Esophagus muscularis mucosa (tissue), 4 donors: ENCODE results near the gene CNTRL. TPM values are rescaled to one million over a fixed set of nuclear protein-coding genes. Genes with fewer than 3 reads are reported as not detected.
A peak's percentile ranks its signal among the peaks of the same experiment; 100 is the strongest.

Experiments used
- DNase-seq: peaks from one replicate; pipeline ENCODE4 v3.0.0-alpha.2; 2017; ENCODE audit errors: extremely low spot score
- H3K27ac ChIP-seq, 4 donors: fragments of 200-600 bp; sonication (generic); replicated peaks in 1 of 4; 1 replicate in 3 of 4; 2 replicates in 1 of 4; pipeline ENCODE4 v1.5.1; 2016 to 2019; ENCODE audit warnings: mild to moderate bottlenecking in 1 of 4
- H3K27me3 ChIP-seq, 4 donors: fragments of 200-600 bp; sonication (generic); one replicate each; pipeline versions ENCODE4 v1.5.1 to v1.6.0; 2016 to 2019
- H3K36me3 ChIP-seq, 4 donors: fragments of 200-600 bp; sonication (generic); one replicate each; pipeline ENCODE4 v1.5.1; 2016 to 2019
- H3K4me1 ChIP-seq, 4 donors: fragments of 200-600 bp; sonication (generic); one replicate each; pipeline ENCODE4 v1.5.1; 2016 to 2019
- H3K4me3 ChIP-seq, 4 donors: fragments of 200-600 bp; sonication (generic); 1 replicate in 2 of 4; 2 replicates in 2 of 4; pipeline ENCODE4 v1.5.1; 2016 to 2019; ENCODE audit warnings: mild to moderate bottlenecking in 4 of 4, moderate library complexity in 1 of 4
- H3K9me3 ChIP-seq, 4 donors: fragments of 200-600 bp; sonication (generic); 1 replicate in 3 of 4; 2 replicates in 1 of 4; pipeline ENCODE4 v1.5.1; 2016 to 2019
- EP300 ChIP-seq: sonication (generic); formaldehyde crosslinking; IDR thresholded peaks from one replicate; pipeline ENCODE4 v1.6.1; 2017; ENCODE audit warnings: antibody characterized with exemption
- POLR2A ChIP-seq: fragments of 450-650 bp; IDR thresholded peaks from one replicate; pipeline ENCODE4 v1.6.1; 2017; ENCODE audit warnings: antibody characterized with exemption, moderate library complexity, mild to moderate bottlenecking, low read depth
- POLR2AphosphoS5 ChIP-seq, 2 donors: sonication (generic); formaldehyde crosslinking; IDR thresholded peaks; one replicate each; pipeline ENCODE4 v1.6.1; 2017; ENCODE audit warnings: antibody characterized with exemption in 2 of 2
- WGBS: methylation state at CpG from one replicate; pipeline ENCODE4 v1.1.5; 2018; 5-methylcytosine and 5-hydroxymethylcytosine counted together
- intact Hi-C: fragments of 100-400 bp; cut with DNase I; formaldehyde crosslinking; loops from one replicate; pipeline ENCODE4 v1.15.1; 2023
- total RNA-seq, 4 donors: library from RNA; depleted of rRNA; stranded (reverse); fragments of >200 nt; gene quantifications; one replicate each; pipeline versions ENCODE4 v1.1.0 to v1.2.1, GENCODE V29; 2016
- TF ChIP-seq, protein P1 (sequence below), 3 experiments: fragments of 200-600 bp in 2 of 3; fragments of 450-650 bp in 1 of 3; sonication (generic) in 2 of 3; IDR thresholded peaks; one replicate each; pipeline ENCODE4 v1.5.1; 2017 to 2019; ENCODE audit warnings: antibody characterized with exemption in 3 of 3, mild to moderate bottlenecking in 2 of 3, moderate library complexity in 1 of 3

CNTRL gene
- total RNA-seq, 4 donors from 2014 or later, result 7.8 to 14.1 (median 11.2) TPM

- DNase-seq, result no peak
- intact Hi-C loops, result loop anchor here (5.0 kb wide), 1 partner anchor 97 kb away; no protein-coding TSS in a partner anchor
- WGBS, result 82% methylated on average over 5 of the region's 5 CpGs
- H3K9me3 ChIP-seq, result no peaks in the 10 kb centered on the region
- no peak overlapping the region for H3K4me3 ChIP-seq
- no peaks in the 10 kb centered on the region for H3K36me3 ChIP-seq
- no peak overlapping the region for H3K27ac ChIP-seq
- TF ChIP-seq EP300 (no peak), POLR2AphosphoS5 (IDR thresholded peaks at IDR 0.05) (no peak), POLR2A (no peak)
- TF ChIP-seq, protein P1, sequence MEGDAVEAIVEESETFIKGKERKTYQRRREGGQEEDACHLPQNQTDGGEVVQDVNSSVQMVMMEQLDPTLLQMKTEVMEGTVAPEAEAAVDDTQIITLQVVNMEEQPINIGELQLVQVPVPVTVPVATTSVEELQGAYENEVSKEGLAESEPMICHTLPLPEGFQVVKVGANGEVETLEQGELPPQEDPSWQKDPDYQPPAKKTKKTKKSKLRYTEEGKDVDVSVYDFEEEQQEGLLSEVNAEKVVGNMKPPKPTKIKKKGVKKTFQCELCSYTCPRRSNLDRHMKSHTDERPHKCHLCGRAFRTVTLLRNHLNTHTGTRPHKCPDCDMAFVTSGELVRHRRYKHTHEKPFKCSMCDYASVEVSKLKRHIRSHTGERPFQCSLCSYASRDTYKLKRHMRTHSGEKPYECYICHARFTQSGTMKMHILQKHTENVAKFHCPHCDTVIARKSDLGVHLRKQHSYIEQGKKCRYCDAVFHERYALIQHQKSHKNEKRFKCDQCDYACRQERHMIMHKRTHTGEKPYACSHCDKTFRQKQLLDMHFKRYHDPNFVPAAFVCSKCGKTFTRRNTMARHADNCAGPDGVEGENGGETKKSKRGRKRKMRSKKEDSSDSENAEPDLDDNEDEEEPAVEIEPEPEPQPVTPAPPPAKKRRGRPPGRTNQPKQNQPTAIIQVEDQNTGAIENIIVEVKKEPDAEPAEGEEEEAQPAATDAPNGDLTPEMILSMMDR (IDR thresholded peaks at IDR 0.05), result no peak
- peaks cover 7 to 11% (median 8%) of the 10 kb centered on the region in 4 donors for H3K4me1 ChIP-seq
- H3K27me3 ChIP-seq, result no peaks in the 10 kb centered on the region
Observed at GRCh38 chr9:121210536-121210935, 135.8 kb downstream of the CNTRL start.

- Histone ChIP-seq H3K4me3 (peak overlapping the region in 1 of 4 donors; percentile 18), H3K4me1 (peaks cover 7 to 11% (median 8%) of the 10 kb centered on the region in 4 donors), H3K27me3 (no peaks in the 10 kb centered on the region), H3K27ac (peak overlapping the region; percentile 28 to 52 (median 48)), H3K9me3 (no peaks in the 10 kb centered on the region), H3K36me3 (no peaks in the 10 kb centered on the region)
- peak; percentile 97 for DNase-seq
- WGBS, result 33% methylated on average over 5 of the region's 9 CpGs
- intact Hi-C loops, result loop anchor here (1.0 to 5.0 kb wide), 3 partner anchors 94 to 188 kb away; no protein-coding TSS in a partner anchor
- TF ChIP-seq, protein P1 (IDR thresholded peaks at IDR 0.05), result peak; percentile 94 to 99 (median 98)
- TF ChIP-seq POLR2A (no peak), POLR2AphosphoS5 (IDR thresholded peaks at IDR 0.05) (peak; percentile 62 to 75)
Observed at GRCh38 chr9:121213136-121213806, 138.5 kb downstream of the CNTRL start.

DNA sequence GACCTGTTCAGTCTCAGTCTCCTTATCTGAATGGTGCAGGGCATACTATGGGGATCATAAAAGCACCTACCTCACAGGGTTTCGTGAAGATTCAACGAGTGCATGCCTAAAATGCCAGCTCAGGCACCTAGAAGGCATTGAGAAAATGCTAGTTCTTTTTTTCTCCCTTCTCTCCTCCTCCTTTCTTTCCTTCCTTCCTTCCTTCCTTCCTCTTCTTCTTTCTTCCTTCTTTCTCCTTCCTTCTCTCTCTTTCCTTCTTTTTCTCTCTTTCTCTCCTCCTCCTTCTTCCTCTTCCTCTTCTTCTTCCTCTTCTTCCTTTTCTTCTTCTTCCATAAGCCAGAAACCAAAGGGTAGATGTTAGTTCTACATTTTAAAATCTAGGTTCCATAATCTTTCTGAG, 139.2 kb downstream of the CNTRL start:
- Histone ChIP-seq H3K36me3 (no peaks in the 10 kb centered on the region), H3K4me1 (peaks cover 7 to 11% (median 8%) of the 10 kb centered on the region in 4 donors), H3K9me3 (no peaks in the 10 kb centered on the region), H3K27me3 (no peaks in the 10 kb centered on the region), H3K27ac (no peak overlapping the region), H3K4me3 (no peak overlapping the region)
- intact Hi-C loops, result loop anchor here (5.0 kb wide), 1 partner anchor 93 kb away; no protein-coding TSS in a partner anchor
- DNase-seq, result no peak
- TF ChIP-seq, protein P1 (IDR thresholded peaks at IDR 0.05), result no peak
- no peak for TF ChIP-seq POLR2A
- no peak for TF ChIP-seq POLR2AphosphoS5 (IDR thresholded peaks at IDR 0.05)
- TF ChIP-seq EP300, result no peak
- 86% methylated on average over 2 of the region's 2 CpGs for WGBS

DNA sequence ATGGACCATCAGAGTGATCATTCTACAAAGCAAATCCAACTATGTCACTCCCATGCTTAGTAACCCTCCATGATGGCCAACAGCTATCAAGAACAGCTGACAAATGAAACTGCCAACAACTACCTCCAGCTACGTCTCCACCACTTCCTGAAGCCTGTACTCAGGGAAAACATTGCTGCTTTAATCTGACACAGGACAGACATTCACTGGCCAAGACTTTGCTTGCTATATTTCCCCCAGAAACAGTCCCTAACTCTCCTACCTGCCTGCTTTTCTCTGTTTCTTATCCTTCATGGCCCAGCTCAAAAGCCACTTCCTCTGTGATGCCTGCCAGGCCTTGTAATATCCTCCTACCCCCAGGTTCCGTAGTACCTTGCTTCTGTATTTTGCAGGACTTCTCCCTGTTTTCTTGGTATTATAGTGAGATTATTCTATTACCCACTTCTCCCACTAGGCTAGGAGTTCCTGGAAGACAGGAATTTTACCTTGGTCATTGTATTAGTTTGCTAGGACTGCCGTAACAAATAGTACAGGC, 141.6 kb downstream of the CNTRL start:
- intact Hi-C loops, result no loop called here
- Histone ChIP-seq H3K27me3 (no peaks in the 10 kb centered on the region), H3K4me3 (no peak overlapping the region), H3K9me3 (no peaks in the 10 kb centered on the region), H3K36me3 (no peaks in the 10 kb centered on the region), H3K4me1 (peaks cover 7 to 11% (median 8%) of the 10 kb centered on the region in 4 donors), H3K27ac (no peak overlapping the region)
- 84% methylated on average over 3 of the region's 3 CpGs for WGBS
- no peak for TF ChIP-seq EP300
- TF ChIP-seq, protein P1 (IDR thresholded peaks at IDR 0.05), result no peak
- TF ChIP-seq POLR2AphosphoS5 (IDR thresholded peaks at IDR 0.05), result no peak
- no peak for TF ChIP-seq POLR2A
- peak; percentile 57 for DNase-seq
